Sigmoid colon (tissue), 4 donors: ENCODE results near the gene CTIF.

ENCODE experiments used
- CTCF ChIP-seq, 4 experiments: fragments of 450-650 bp in 3 of 4; fragments of 200-600 bp in 1 of 4; IDR thresholded peaks; one replicate each; pipeline ENCODE4 v1.5.1; 2016 to 2019; ENCODE audit warnings: antibody characterized with exemption in 4 of 4, mild to moderate bottlenecking in 3 of 4, moderate library complexity in 2 of 4
- POLR2AphosphoS5 ChIP-seq, 4 donors: sonication (generic); formaldehyde crosslinking; IDR thresholded peaks; one replicate each; pipeline ENCODE4 v1.6.1; 2017; ENCODE audit warnings: antibody characterized with exemption in 4 of 4

GRCh38 chr18:48725562-48725961 lies 186.7 kb downstream of the CTIF start:
- no peak for TF ChIP-seq CTCF (IDR thresholded peaks at IDR 0.05)
- TF ChIP-seq POLR2AphosphoS5 (IDR thresholded peaks at IDR 0.05), result no peak
